GM23338 (cell line): ENCODE data around the gene FRK. TPM values are rescaled to one million over a fixed set of nuclear protein-coding genes. Genes with fewer than 3 reads are reported as not detected.

Source experiments
- ATAC-seq: fragments of 200-7000 bp; cut with Tn5 transposase; 3 replicates; pipeline ENCODE4 v1.9.1; 2020
- DNase-seq: peaks from one replicate; pipeline ENCODE4 v3.0.0-alpha.2; 2015; ENCODE audit warnings: low spot score
- H2AFZ ChIP-seq: fragments of 200-600 bp; sonication (generic); 2 replicates; pipeline ENCODE4 v1.8.0; 2016; ENCODE audit warnings: antibody characterized with exemption, mild to moderate bottlenecking, moderate library complexity
- H3F3A ChIP-seq: fragments of 200-600 bp; sonication (generic); replicated peaks from 2 replicates; pipeline ENCODE4 v1.8.0; 2017; ENCODE audit warnings: antibody characterized with exemption, mixed run types, low read depth
- H3K27ac ChIP-seq: fragments of 200-600 bp; sonication (generic); 2 replicates; pipeline ENCODE4 v1.6.1; 2016; ENCODE audit warnings: low read depth
- H3K27me3 ChIP-seq: fragments of 200-600 bp; sonication (generic); 2 replicates; pipeline ENCODE4 v1.8.0; 2016; ENCODE audit warnings: mild to moderate bottlenecking, mixed run types, moderate library complexity; ENCODE audit not compliant: insufficient read depth
- H3K36me3 ChIP-seq: fragments of 200-600 bp; sonication (generic); 2 replicates; pipeline ENCODE4 v1.8.0; 2016; ENCODE audit warnings: mild to moderate bottlenecking; ENCODE audit not compliant: insufficient read depth
- H3K4me1 ChIP-seq: fragments of 200-600 bp; sonication (generic); 2 replicates; pipeline ENCODE4 v1.8.0; 2016; ENCODE audit warnings: mild to moderate bottlenecking, moderate library complexity; ENCODE audit not compliant: insufficient read depth
- H3K4me2 ChIP-seq: fragments of 200-600 bp; sonication (generic); 2 replicates; pipeline ENCODE4 v1.7.1; 2017; ENCODE audit warnings: mixed run types
- H3K4me3 ChIP-seq: fragments of 200-600 bp; sonication (generic); 2 replicates; pipeline ENCODE4 v1.6.1; 2016; ENCODE audit warnings: mixed run types
- H3K79me2 ChIP-seq: fragments of 200-600 bp; sonication (generic); replicated peaks from 2 replicates; pipeline ENCODE4 v1.8.0; 2017; ENCODE audit warnings: mild to moderate bottlenecking; ENCODE audit not compliant: insufficient read depth
- H3K9me2 ChIP-seq: fragments of 200-600 bp; sonication (generic); 2 replicates; pipeline ENCODE4 v1.8.0; 2017; ENCODE audit not compliant: insufficient read depth
- H4K20me1 ChIP-seq: fragments of 200-600 bp; sonication (generic); replicated peaks from 2 replicates; pipeline ENCODE4 v1.8.0; 2017; ENCODE audit warnings: mild to moderate bottlenecking; ENCODE audit not compliant: insufficient read depth
- H3K27ac Mint-ChIP-seq: 2 replicates; pipeline ENCODE4 v1.8.0; 2020; ENCODE audit warnings: inconsistent platforms, mild to moderate bottlenecking, moderate library complexity, mixed read lengths
- H3K27me3 Mint-ChIP-seq: 3 replicates; pipeline ENCODE4 v1.8.0; 2022; ENCODE audit warnings: low read depth, mild to moderate bottlenecking, moderate library complexity, mixed read lengths, inconsistent platforms; ENCODE audit not compliant: insufficient read depth, poor library complexity
- H3K36me3 Mint-ChIP-seq: 3 replicates; pipeline ENCODE4 v1.8.0; 2021; ENCODE audit warnings: low read depth, mild to moderate bottlenecking, inconsistent platforms, moderate library complexity, mixed read lengths
- H3K4me1 Mint-ChIP-seq: 3 replicates; pipeline ENCODE4 v1.8.0; 2020; ENCODE audit warnings: mild to moderate bottlenecking, inconsistent platforms, mixed read lengths
- H3K4me3 Mint-ChIP-seq: 3 replicates; pipeline ENCODE4 v1.8.0; 2021; ENCODE audit warnings: moderate library complexity, mild to moderate bottlenecking, inconsistent platforms, mixed read lengths
- H3K9me3 Mint-ChIP-seq: 3 replicates; pipeline ENCODE4 v1.8.0; 2020; ENCODE audit warnings: moderate library complexity, mild to moderate bottlenecking, inconsistent platforms, mixed read lengths
- CREB1 ChIP-seq: fragments of 250-450 bp; sonication (Bioruptor Pico); IDR thresholded peaks from 2 replicates; pipeline ENCODE4 v1.5.0; 2020; ENCODE audit warnings: low read depth, mild to moderate bottlenecking, moderate library complexity
- EZH2 ChIP-seq: fragments of 200-600 bp; sonication (generic); IDR thresholded peaks from one replicate; pipeline ENCODE4 v1.8.0; 2017; ENCODE audit warnings: antibody characterized with exemption, mild to moderate bottlenecking, low read depth; ENCODE audit not compliant: unreplicated experiment
- EZH2phosphoT487 ChIP-seq: fragments of 200-600 bp; sonication (generic); IDR thresholded peaks from one replicate; pipeline ENCODE4 v1.8.1; 2018; ENCODE audit warnings: antibody characterized with exemption; ENCODE audit not compliant: unreplicated experiment
- JUNB ChIP-seq: IDR thresholded peaks from one replicate; pipeline ENCODE4 v1.6.1; 2016; ENCODE audit warnings: antibody characterized with exemption; ENCODE audit not compliant: unreplicated experiment
- NANOG ChIP-seq: IDR thresholded peaks from 2 replicates; pipeline ENCODE4 v1.6.1; 2016; ENCODE audit warnings: antibody characterized with exemption, borderline replicate concordance
- POLR2AphosphoS5 ChIP-seq: IDR thresholded peaks from 2 replicates; pipeline ENCODE4 v1.6.1; 2016; ENCODE audit warnings: antibody characterized with exemption, low read depth
- STAT1 ChIP-seq: IDR thresholded peaks from one replicate; pipeline ENCODE4 v1.6.1; 2016; ENCODE audit warnings: antibody characterized with exemption; ENCODE audit not compliant: unreplicated experiment
- ZNF331 ChIP-seq: fragments of 250-450 bp; sonication (Bioruptor Pico); IDR thresholded peaks from 2 replicates; pipeline ENCODE4 v1.5.0; 2020; ENCODE audit warnings: low read depth, mild to moderate bottlenecking, moderate library complexity
- polyA plus RNA-seq: library from polyadenylated mRNA; unstranded; fragments of >200 nt; fragmentation: Nextera tagmentation; extraction: Ambion mirVana; gene quantifications from 2 replicates; pipeline ENCODE4 v1.2.1, GENCODE V29; 2016
- total RNA-seq: library from RNA; depleted of rRNA; stranded (reverse); fragments of >200 nt; shearing (Covaris generic); gene quantifications from 2 replicates; pipeline ENCODE4 v1.2.3, GENCODE V29; 2014
- TF ChIP-seq, protein P1 (sequence below): fragments of 250-450 bp; sonication (Bioruptor Pico); IDR thresholded peaks from 2 replicates; pipeline ENCODE4 v1.5.0; 2020; ENCODE audit warnings: mild to moderate bottlenecking, moderate library complexity
- TF ChIP-seq, protein P2 (sequence below): IDR thresholded peaks from 2 replicates; pipeline ENCODE4 v1.6.1; 2016; ENCODE audit warnings: antibody characterized with exemption
- TF ChIP-seq, protein P3 (sequence below), 2 experiments: fragments of 200-600 bp in 1 of 2; sonication (generic) in 1 of 2; conservative IDR thresholded peaks; 2 replicates each; pipeline versions ENCODE4 v1.5.1 to v1.6.1; 2016 to 2017; ENCODE audit warnings: antibody characterized with exemption in 2 of 2, low read depth in 2 of 2, mild to moderate bottlenecking in 2 of 2, moderate library complexity in 1 of 2
- TF ChIP-seq, protein P4 (sequence below): IDR thresholded peaks from one replicate; pipeline ENCODE4 v1.6.1; 2018; ENCODE audit warnings: antibody characterized with exemption; ENCODE audit not compliant: unreplicated experiment

Gene FRK
- total and polyA plus RNA-seq, 2 experiments from 2014 or later, result 0.06 to 0.24 TPM

DNA sequence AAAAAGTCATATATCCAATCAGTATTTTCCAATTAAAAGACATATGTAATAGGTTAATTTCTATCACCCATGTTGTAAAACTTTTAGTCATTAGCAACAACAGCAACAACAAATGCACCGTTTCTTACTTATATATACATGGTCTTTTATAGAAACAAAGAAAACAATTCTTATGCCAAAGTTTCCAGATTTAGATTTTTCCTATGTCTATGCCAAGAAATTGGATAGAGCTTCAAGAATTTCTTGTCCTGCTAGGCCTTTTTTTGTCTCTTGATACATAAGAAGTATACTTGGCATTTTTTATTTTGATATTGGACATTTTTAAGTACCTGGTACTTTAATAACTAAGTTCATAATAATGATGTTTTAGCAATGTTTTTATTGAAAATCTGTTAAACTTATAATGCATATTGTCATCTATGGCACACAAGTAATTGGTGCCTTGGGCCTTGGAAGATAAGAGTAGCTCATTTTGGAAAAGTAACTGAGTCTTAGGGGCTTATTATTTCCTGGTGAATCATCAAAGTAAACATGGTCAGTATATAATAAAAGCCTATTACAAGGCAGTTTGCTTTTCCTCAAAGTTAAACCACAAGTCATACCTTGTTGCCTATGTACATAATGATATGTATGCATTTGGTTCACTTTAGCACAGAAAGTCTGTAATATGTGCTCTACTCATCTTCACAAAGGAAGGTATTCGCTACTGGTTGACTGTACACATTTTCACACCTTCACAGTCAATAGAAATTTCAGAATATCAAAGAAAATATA, 10.1 kb upstream of the FRK start:
- no peak for ATAC-seq
- Histone ChIP-seq H3K36me3 (no peaks in the 10 kb centered on the region), H3K79me2 (no peaks in the 10 kb centered on the region), H4K20me1 (no peaks in the 10 kb centered on the region), H3K4me2 (no peak overlapping the region), H3K9me2 (no peaks in the 10 kb centered on the region), H2AFZ (no peak overlapping the region), H3K4me3 (no peak overlapping the region), H3K27me3 (no peaks in the 10 kb centered on the region), H3F3A (no peaks in the 10 kb centered on the region), H3K27ac (no peak overlapping the region), H3K4me1 (no peaks in the 10 kb centered on the region; the same call in 1 of the 2 replicates)
- no peak overlapping the region for H3K4me3 Mint-ChIP-seq
- H3K27ac Mint-ChIP-seq, result no peak overlapping the region
- no peaks in the 10 kb centered on the region for H3K36me3 Mint-ChIP-seq
- TF ChIP-seq ZNF331 (CRISPR knock-in tag), result no peak
- no peak for TF ChIP-seq JUNB
- TF ChIP-seq EZH2, result no peak
- TF ChIP-seq NANOG, result no peak
- TF ChIP-seq CREB1 (CRISPR knock-in tag), result no peak
- TF ChIP-seq STAT1, result no peak
- TF ChIP-seq, protein P1, sequence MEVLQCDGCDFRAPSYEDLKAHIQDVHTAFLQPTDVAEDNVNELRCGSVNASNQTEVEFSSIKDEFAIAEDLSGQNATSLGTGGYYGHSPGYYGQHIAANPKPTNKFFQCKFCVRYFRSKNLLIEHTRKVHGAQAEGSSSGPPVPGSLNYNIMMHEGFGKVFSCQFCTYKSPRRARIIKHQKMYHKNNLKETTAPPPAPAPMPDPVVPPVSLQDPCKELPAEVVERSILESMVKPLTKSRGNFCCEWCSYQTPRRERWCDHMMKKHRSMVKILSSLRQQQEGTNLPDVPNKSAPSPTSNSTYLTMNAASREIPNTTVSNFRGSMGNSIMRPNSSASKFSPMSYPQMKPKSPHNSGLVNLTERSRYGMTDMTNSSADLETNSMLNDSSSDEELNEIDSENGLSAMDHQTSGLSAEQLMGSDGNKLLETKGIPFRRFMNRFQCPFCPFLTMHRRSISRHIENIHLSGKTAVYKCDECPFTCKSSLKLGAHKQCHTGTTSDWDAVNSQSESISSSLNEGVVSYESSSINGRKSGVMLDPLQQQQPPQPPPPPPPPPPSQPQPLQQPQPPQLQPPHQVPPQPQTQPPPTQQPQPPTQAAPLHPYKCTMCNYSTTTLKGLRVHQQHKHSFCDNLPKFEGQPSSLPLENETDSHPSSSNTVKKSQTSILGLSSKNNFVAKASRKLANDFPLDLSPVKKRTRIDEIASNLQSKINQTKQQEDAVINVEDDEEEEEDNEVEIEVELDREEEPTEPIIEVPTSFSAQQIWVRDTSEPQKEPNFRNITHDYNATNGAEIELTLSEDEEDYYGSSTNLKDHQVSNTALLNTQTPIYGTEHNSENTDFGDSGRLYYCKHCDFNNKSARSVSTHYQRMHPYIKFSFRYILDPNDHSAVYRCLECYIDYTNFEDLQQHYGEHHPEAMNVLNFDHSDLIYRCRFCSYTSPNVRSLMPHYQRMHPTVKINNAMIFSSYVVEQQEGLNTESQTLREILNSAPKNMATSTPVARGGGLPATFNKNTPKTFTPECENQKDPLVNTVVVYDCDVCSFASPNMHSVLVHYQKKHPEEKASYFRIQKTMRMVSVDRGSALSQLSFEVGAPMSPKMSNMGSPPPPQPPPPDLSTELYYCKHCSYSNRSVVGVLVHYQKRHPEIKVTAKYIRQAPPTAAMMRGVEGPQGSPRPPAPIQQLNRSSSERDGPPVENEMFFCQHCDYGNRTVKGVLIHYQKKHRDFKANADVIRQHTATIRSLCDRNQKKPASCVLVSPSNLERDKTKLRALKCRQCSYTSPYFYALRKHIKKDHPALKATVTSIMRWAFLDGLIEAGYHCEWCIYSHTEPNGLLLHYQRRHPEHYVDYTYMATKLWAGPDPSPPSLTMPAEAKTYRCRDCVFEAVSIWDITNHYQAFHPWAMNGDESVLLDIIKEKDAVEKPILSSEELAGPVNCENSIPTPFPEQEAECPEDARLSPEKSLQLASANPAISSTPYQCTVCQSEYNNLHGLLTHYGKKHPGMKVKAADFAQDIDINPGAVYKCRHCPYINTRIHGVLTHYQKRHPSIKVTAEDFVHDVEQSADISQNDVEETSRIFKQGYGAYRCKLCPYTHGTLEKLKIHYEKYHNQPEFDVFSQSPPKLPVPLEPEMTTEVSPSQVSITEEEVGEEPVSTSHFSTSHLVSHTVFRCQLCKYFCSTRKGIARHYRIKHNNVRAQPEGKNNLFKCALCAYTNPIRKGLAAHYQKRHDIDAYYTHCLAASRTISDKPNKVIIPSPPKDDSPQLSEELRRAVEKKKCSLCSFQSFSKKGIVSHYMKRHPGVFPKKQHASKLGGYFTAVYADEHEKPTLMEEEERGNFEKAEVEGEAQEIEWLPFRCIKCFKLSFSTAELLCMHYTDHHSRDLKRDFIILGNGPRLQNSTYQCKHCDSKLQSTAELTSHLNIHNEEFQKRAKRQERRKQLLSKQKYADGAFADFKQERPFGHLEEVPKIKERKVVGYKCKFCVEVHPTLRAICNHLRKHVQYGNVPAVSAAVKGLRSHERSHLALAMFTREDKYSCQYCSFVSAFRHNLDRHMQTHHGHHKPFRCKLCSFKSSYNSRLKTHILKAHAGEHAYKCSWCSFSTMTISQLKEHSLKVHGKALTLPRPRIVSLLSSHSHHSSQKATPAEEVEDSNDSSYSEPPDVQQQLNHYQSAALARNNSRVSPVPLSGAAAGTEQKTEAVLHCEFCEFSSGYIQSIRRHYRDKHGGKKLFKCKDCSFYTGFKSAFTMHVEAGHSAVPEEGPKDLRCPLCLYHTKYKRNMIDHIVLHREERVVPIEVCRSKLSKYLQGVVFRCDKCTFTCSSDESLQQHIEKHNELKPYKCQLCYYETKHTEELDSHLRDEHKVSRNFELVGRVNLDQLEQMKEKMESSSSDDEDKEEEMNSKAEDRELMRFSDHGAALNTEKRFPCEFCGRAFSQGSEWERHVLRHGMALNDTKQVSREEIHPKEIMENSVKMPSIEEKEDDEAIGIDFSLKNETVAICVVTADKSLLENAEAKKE, result no peak
- TF ChIP-seq, protein P2, sequence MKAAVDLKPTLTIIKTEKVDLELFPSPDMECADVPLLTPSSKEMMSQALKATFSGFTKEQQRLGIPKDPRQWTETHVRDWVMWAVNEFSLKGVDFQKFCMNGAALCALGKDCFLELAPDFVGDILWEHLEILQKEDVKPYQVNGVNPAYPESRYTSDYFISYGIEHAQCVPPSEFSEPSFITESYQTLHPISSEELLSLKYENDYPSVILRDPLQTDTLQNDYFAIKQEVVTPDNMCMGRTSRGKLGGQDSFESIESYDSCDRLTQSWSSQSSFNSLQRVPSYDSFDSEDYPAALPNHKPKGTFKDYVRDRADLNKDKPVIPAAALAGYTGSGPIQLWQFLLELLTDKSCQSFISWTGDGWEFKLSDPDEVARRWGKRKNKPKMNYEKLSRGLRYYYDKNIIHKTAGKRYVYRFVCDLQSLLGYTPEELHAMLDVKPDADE, result no peak
- TF ChIP-seq EZH2phosphoT487, result no peak
- TF ChIP-seq, protein P3, sequence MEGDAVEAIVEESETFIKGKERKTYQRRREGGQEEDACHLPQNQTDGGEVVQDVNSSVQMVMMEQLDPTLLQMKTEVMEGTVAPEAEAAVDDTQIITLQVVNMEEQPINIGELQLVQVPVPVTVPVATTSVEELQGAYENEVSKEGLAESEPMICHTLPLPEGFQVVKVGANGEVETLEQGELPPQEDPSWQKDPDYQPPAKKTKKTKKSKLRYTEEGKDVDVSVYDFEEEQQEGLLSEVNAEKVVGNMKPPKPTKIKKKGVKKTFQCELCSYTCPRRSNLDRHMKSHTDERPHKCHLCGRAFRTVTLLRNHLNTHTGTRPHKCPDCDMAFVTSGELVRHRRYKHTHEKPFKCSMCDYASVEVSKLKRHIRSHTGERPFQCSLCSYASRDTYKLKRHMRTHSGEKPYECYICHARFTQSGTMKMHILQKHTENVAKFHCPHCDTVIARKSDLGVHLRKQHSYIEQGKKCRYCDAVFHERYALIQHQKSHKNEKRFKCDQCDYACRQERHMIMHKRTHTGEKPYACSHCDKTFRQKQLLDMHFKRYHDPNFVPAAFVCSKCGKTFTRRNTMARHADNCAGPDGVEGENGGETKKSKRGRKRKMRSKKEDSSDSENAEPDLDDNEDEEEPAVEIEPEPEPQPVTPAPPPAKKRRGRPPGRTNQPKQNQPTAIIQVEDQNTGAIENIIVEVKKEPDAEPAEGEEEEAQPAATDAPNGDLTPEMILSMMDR (conservative IDR thresholded peaks at IDR 0.05; ENCODE audit: low read depth in 2 of 2), result no peak
- TF ChIP-seq, protein P4, sequence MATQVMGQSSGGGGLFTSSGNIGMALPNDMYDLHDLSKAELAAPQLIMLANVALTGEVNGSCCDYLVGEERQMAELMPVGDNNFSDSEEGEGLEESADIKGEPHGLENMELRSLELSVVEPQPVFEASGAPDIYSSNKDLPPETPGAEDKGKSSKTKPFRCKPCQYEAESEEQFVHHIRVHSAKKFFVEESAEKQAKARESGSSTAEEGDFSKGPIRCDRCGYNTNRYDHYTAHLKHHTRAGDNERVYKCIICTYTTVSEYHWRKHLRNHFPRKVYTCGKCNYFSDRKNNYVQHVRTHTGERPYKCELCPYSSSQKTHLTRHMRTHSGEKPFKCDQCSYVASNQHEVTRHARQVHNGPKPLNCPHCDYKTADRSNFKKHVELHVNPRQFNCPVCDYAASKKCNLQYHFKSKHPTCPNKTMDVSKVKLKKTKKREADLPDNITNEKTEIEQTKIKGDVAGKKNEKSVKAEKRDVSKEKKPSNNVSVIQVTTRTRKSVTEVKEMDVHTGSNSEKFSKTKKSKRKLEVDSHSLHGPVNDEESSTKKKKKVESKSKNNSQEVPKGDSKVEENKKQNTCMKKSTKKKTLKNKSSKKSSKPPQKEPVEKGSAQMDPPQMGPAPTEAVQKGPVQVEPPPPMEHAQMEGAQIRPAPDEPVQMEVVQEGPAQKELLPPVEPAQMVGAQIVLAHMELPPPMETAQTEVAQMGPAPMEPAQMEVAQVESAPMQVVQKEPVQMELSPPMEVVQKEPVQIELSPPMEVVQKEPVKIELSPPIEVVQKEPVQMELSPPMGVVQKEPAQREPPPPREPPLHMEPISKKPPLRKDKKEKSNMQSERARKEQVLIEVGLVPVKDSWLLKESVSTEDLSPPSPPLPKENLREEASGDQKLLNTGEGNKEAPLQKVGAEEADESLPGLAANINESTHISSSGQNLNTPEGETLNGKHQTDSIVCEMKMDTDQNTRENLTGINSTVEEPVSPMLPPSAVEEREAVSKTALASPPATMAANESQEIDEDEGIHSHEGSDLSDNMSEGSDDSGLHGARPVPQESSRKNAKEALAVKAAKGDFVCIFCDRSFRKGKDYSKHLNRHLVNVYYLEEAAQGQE, result no peak
- TF ChIP-seq POLR2AphosphoS5, result no peak
- no peak for DNase-seq
- no peaks in the 10 kb centered on the region for H3K27me3 Mint-ChIP-seq
- peaks cover 4% of the 10 kb centered on the region for H3K4me1 Mint-ChIP-seq
- H3K9me3 Mint-ChIP-seq, result no peaks in the 10 kb centered on the region
